Hepatocyte (in vitro differentiated cells): ENCODE measurements around the gene VPS29. TPM values are rescaled to one million over a fixed set of nuclear protein-coding genes. Genes with fewer than 3 reads are reported as not detected.

ENCODE experiments used
- DNase-seq: peaks from one replicate; pipeline ENCODE4 v3.0.0-alpha.2; 2016; ENCODE audit warnings: low spot score
- H2AFZ ChIP-seq: fragments of 200-600 bp; sonication (generic); 2 replicates; pipeline ENCODE4 v1.6.0; 2016; ENCODE audit warnings: antibody characterized with exemption, mild to moderate bottlenecking
- H3K27ac ChIP-seq: fragments of 200-600 bp; sonication (generic); 2 replicates; pipeline ENCODE4 v1.5.1; 2016; ENCODE audit warnings: mild to moderate bottlenecking
- H3K27me3 ChIP-seq: fragments of 200-600 bp; sonication (generic); 2 replicates; pipeline ENCODE4 v1.6.1; 2016
- H3K36me3 ChIP-seq: fragments of 200-600 bp; sonication (generic); replicated peaks from 2 replicates; pipeline ENCODE4 v1.5.1; 2016; ENCODE audit warnings: low read depth; ENCODE audit not compliant: insufficient read depth
- H3K4me1 ChIP-seq: fragments of 200-600 bp; sonication (generic); 2 replicates; pipeline ENCODE4 v1.5.1; 2016; ENCODE audit warnings: mild to moderate bottlenecking, moderate library complexity; ENCODE audit not compliant: insufficient read depth
- H3K4me2 ChIP-seq: fragments of 200-600 bp; sonication (generic); 2 replicates; pipeline ENCODE4 v1.6.0; 2016
- H3K4me3 ChIP-seq: fragments of 200-600 bp; sonication (generic); 2 replicates; pipeline ENCODE4 v1.5.1; 2016; ENCODE audit warnings: mild to moderate bottlenecking
- H3K79me2 ChIP-seq: fragments of 200-600 bp; sonication (generic); 2 replicates; pipeline ENCODE4 v1.6.0; 2017; ENCODE audit warnings: mild to moderate bottlenecking
- H3K9me2 ChIP-seq: fragments of 200-600 bp; sonication (generic); replicated peaks from 2 replicates; pipeline ENCODE4 v1.6.0; 2017; ENCODE audit warnings: mild to moderate bottlenecking; ENCODE audit not compliant: insufficient read depth
- H3K9me3 ChIP-seq: fragments of 200-600 bp; sonication (generic); 2 replicates; pipeline ENCODE4 v1.5.1; 2016; ENCODE audit warnings: low read depth, mild to moderate bottlenecking
- H4K20me1 ChIP-seq: fragments of 200-600 bp; sonication (generic); 2 replicates; pipeline ENCODE4 v1.6.0; 2016; ENCODE audit warnings: mild to moderate bottlenecking; ENCODE audit not compliant: insufficient read depth, poor library complexity, severe bottlenecking
- CTCF ChIP-seq: fragments of 200-600 bp; sonication (generic); IDR thresholded peaks from 2 replicates; pipeline ENCODE4 v1.5.1; 2016; ENCODE audit warnings: antibody characterized with exemption, mild to moderate bottlenecking; ENCODE audit not compliant: poor library complexity
- EZH2 ChIP-seq: fragments of 200-600 bp; sonication (generic); IDR thresholded peaks from 2 replicates; pipeline ENCODE4 v1.6.1; 2016; ENCODE audit warnings: antibody characterized with exemption, mild to moderate bottlenecking, borderline replicate concordance
- EZH2phosphoT487 ChIP-seq: fragments of 200-600 bp; sonication (generic); IDR thresholded peaks from one replicate; pipeline ENCODE4 v1.6.1; 2018; ENCODE audit warnings: antibody characterized with exemption, mild to moderate bottlenecking, low read depth, moderate library complexity; ENCODE audit not compliant: unreplicated experiment, severe bottlenecking
- WGBS: methylation state at CpG from one replicate; pipeline ENCODE4 v1.1.6; 2016; ENCODE audit warnings: low lambda C conversion rate; ENCODE audit errors: missing lambda C conversion rate; 5-methylcytosine and 5-hydroxymethylcytosine counted together
- polyA plus RNA-seq: library from polyadenylated mRNA; unstranded; fragments of >200 nt; fragmentation: Nextera tagmentation; extraction: Ambion mirVana; gene quantifications from 2 replicates; pipeline ENCODE4 v1.2.1, GENCODE V29; 2016
- total RNA-seq: library from RNA; depleted of rRNA; stranded (reverse); fragments of >200 nt; gene quantifications from 2 replicates; pipeline ENCODE4 v1.2.3, GENCODE V29; 2014

Gene VPS29
- total and polyA plus RNA-seq, 2 experiments from 2014 or later = 102 to 176 TPM

GRCh38 chr12:110543965-110544364, 42.1 kb upstream of the VPS29 start:
- H3K4me3 ChIP-seq = no peak overlapping the region

GRCh38 chr12:110543252-110543959, 41.5 kb upstream of the VPS29 start:
- Histone ChIP-seq H2AFZ (no peak overlapping the region), H4K20me1 (peaks cover 5% of the 10 kb centered on the region), H3K36me3 (no peaks in the 10 kb centered on the region), H3K27me3 (no peaks in the 10 kb centered on the region), H3K9me2 (no peaks in the 10 kb centered on the region), H3K4me3 (no peak overlapping the region), H3K27ac (peak overlapping the region; percentile 47), H3K9me3 (no peaks in the 10 kb centered on the region), H3K79me2 (peaks cover 29% of the 10 kb centered on the region), H3K4me2 (no peak overlapping the region), H3K4me1 (no peaks in the 10 kb centered on the region)
- peak; percentile 58 for DNase-seq
- TF ChIP-seq EZH2 (no peak), CTCF (no peak), EZH2phosphoT487 (no peak)
- 73% methylated on average over 7 of the region's 7 CpGs for WGBS

More at GRCh38 chr12:110543965-110544364, 42.1 kb upstream of the VPS29 start:
- Histone ChIP-seq H3K4me2 (no peak overlapping the region), H3K27ac (peak overlapping the region; percentile 47), H3K4me1 (no peaks in the 10 kb centered on the region), H2AFZ (no peak overlapping the region), H3K36me3 (no peaks in the 10 kb centered on the region), H3K27me3 (no peaks in the 10 kb centered on the region), H3K9me2 (no peaks in the 10 kb centered on the region), H3K79me2 (peaks cover 34% of the 10 kb centered on the region), H3K9me3 (no peaks in the 10 kb centered on the region), H4K20me1 (peaks cover 5% of the 10 kb centered on the region)
- no peak for TF ChIP-seq EZH2
- WGBS = 84% methylated on average over 4 of the region's 4 CpGs
- no peak for DNase-seq

DNA sequence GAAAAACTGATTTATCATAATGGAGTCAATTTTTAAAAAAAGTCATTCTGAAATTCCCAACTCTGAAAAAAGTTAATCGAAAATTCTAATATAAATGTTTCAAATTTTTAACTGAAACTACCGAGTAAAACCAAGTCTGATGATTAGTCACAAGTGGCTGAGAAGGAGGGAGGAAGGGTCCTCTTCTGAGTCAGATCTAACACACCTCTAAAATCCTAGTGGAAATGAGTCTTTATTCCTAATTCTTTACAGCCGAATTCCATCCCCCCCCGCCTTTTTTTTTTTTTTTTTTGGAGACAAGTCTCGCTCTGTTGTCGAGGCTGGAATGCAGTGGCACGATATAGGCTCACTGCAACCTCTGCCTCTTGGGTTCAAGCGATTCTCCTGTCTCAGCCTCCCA, 38.1 kb upstream of the VPS29 start:
- Histone ChIP-seq H3K27me3 (no peaks in the 10 kb centered on the region), H3K4me1 (no peaks in the 10 kb centered on the region), H3K4me2 (no peak overlapping the region), H3K27ac (no peak overlapping the region), H2AFZ (no peak overlapping the region), H4K20me1 (no peaks in the 10 kb centered on the region), H3K9me2 (no peaks in the 10 kb centered on the region), H3K4me3 (no peak overlapping the region), H3K79me2 (peaks cover 8% of the 10 kb centered on the region), H3K36me3 (no peaks in the 10 kb centered on the region), H3K9me3 (no peaks in the 10 kb centered on the region)
- TF ChIP-seq CTCF (no peak), EZH2 (no peak), EZH2phosphoT487 (no peak)
- no peak for DNase-seq
- 96% methylated on average over 8 of the region's 8 CpGs for WGBS

DNA sequence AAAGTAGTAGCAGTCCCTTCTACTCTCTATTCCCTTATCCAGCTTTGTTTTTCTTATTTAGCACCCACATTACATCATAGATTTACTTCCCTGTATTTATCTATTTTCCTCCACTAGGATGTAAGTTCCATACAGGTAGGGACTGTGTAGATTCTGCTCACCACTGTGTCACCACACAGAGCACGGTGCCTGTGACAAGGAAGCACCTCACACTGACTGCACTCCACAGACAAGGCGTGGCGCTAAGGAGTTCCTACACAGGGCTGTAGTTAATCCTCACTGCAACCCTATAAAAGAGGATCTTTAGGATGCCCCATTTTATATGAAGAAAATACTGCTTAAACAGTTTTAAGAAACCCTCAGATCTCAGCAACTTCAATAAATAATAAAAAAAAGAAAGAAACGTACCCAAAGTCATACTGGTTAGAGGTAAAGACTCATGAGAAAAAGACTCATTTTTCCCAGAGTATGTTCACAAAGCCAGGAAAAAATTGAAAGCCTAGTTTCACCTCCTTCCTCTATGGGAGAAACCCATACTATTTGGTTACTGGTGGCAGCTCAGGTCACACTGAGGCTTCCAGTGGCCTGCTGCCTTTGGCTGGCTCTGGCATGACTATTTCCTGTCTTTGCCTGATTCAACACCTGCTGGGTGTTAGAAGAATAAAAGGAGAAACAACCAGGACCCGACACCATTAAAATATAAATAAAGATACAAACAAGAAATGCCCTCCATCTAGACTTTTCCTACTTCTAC, 37.1 kb upstream of the VPS29 start:
- Histone ChIP-seq H3K27me3 (no peaks in the 10 kb centered on the region), H3K4me1 (peaks cover 3% of the 10 kb centered on the region), H3K36me3 (no peaks in the 10 kb centered on the region), H3K9me2 (no peaks in the 10 kb centered on the region), H3K4me2 (no peak overlapping the region), H2AFZ (no peak overlapping the region), H3K27ac (peak overlapping the region; percentile 65), H3K4me3 (no peak overlapping the region), H4K20me1 (no peaks in the 10 kb centered on the region), H3K9me3 (no peaks in the 10 kb centered on the region), H3K79me2 (peaks cover 10% of the 10 kb centered on the region)
- TF ChIP-seq EZH2 (no peak), EZH2phosphoT487 (no peak), CTCF (no peak)
- 95% methylated on average over 5 of the region's 5 CpGs for whole genome bisulfite sequencing
- no peak for DNase-seq
